GM19455 (cell line): ENCODE data around the gene MAGT1.
"Not testable (repeated sequence)": the region's sequence is repeated elsewhere in the genome, so short reads cannot be mapped to it uniquely, and the experiment has no call there.

Experiments
- ATAC-seq: cut with Tn5 transposase; IDR thresholded peaks from one replicate; pipeline ENCODE4 v1.9.1; 2021; ENCODE audit not compliant: unreplicated experiment

MAGT1 gene

DNA sequence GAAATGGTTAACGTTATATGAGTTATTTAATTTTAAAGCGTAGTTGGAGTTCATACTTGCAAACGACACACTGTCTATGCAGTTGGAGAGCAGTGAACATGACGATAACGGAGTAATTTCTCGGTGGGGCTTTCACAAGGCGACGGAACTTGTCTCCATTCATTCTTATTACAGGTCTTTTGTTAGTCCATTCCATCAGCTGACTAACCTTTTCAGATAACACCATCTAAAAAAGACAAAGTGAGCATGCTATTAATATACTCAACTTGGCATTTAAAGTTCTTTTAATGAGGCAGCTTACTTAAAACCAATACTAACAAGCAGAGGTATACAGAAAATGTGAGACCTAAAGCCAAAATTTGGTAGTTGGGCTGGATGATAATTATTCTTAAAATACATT, 19.9 kb downstream of the MAGT1 start:
- ATAC-seq = no peak

DNA sequence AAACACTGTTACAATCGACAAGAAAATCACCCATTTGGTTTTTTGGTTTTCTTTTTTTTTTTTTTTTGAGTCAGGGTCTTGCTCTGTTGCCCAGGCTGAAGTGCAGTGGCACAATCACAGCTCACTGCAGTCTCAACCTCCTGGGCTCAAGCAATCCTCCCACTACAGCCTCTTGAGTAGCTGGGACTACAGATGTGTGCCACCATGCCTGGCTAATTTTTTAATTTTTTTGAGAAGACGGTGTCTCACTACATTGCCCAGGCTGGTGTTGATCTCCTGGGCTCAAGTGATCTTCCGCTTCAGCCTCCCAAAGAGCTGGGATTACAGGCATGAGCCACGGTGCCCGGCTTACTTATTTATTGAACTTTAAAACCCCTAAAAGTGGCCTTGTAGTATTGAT, 63.7 kb downstream of the MAGT1 start:
- ATAC-seq = not testable (repeated sequence)

DNA sequence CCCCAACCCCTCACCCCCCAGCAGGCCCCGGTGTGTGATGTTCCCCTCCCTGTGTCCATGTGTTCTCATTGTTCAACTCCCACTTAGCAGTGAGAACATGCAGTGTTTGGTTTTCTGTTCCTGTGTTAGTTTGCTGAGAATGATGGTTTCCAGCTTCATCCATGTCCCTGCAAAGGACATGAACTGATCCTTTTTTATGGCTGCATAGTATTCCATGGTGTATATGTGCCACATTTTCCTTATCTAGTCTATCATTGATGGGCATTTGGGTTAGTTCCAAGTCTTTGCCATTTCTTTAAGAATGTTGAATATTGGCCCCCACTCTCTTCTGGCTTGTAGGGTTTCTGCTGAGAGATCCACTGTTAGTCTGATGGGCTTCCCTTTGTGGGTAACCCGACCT, 73.2 kb downstream of the MAGT1 start:
- ATAC-seq = not testable (repeated sequence)

DNA sequence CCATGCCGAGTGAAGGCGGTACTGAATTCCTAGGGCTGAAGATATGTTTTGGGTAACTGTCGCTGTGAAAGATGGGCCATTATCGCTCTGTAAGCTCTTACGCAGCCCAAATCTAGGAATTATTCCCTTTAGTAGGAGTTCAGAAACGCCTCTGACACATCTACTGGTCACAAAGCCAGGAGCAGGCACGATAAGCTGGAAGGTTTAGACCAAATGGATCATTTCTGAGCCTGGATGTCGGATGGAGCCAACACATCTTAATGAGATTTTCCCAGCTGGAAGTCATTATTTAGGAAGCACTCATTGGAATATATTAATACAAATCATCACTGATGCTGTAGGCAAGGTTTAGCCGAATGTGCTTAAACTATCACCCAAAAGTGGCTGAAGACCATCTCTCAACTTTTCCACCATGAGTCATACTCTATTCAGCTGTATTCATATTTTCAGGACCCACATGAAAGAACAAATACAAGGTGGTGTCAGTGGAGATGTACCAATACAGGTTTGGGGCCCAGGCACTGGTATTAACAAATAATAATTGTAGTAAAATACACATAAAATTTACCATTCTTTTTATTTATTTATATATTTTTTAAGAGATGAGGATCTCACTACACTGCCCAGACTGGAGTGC, 75.0 kb downstream of the MAGT1 start:
- no peak for ATAC-seq

DNA sequence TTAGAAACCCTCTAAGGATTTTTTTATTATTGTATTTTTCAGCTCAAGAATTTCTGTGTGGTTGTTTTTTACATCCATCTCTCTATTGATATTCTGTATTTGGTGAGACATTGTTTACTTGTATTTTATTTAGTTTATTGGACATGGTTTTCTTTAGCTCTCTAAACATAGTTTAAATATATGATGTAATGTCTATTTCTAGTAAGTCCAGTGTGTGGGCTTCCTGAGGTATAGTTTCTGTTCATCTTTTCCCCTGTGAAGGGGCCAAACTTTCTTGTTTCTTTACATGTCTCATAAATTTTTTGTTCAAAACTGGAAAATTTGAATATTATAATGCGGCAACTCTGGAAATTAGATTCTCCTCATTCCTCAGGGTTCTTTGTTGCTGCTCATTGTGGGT, 81.0 kb downstream of the MAGT1 start:
- ATAC-seq = no peak

DNA sequence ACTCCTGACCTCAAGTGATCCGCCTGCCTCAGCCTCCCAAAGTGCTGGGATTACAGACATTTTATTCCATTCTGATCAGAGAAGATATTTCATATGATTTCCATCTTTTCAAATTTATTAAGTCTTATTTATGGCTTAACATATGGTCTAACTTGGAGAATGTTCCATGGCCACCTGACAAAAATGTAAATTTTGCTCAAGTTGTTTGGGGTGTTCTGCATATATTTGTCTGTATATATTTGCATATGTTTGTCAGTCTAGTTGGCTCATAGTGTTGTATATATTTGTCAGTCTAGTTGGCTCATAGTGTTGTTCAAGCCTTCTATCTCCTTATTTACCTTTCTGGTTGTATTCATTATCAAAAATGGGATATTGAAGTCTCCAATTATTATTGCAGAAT, 93.0 kb downstream of the MAGT1 start:
- ATAC-seq = no peak

DNA sequence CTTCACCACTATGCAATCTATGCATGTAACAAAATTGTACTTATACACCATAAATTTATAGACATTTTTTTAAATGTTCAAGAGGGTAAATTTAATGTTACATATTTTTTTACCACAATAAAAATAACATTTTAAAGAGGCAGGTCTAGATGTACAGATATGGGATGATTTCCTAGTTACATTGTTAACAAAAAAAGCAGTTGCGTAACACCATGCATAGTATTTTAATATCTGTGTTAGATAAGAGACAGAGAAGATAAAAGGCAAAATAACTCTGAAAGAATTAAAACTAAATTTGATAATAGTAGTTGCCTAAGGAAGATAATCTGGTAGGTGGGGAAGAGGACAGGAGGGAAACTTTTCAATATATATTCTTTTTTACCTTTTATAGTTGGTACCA, 100.1 kb downstream of the MAGT1 start:
- ATAC-seq = no peak

DNA sequence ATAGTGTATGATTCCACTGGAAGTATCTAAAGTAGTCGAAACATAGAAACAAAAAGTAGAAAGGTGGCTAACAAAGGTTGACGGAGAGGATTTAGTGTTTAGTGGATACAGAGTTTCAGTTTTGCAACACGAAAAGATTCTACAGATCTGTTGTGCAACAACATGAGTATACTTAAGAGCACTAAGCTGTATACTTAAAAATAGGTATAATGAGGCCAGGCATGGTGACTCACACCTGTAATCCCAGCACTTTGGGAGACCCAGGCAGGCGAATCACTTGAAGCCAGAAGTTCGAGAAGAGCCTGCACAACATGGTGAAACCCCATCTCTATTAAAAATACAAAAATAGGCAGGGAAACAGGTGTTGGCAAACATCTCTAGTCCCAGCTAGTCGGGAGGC, 101.3 kb downstream of the MAGT1 start:
- no peak for ATAC-seq

DNA sequence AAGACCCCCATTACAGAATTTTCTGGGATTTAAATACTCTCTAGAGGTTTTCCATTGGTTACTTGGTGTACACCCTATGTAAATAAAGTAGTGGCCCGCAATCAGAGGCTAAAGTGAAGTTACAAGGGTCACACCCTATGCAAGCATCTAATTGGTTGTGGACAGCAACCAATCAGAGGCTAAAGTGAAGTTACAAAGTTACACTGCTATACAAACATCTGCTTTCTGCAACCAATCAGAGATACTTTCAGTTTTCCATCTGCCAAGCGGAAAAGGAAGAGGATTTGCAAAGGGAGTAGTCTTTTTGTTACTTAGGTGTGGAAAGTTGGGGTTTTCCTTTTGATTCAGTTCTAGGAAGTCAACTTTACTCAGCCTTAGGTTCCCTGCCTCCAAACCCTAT, 107.2 kb downstream of the MAGT1 start:
- ATAC-seq = no peak

DNA sequence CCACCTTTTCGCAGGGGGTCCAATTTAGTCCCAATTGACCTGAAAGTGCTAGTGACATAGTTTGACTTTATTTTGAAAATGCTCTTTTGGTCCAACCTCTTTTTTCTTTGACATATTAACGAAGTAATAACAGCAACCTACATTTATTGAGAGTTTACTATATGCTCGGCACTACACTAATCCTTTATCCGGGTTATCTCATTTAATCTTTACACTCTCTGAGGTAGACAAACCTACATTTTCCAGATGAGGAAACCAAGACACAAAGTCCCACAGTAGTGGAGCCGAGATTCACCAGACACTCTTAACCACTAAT, 108.9 kb downstream of the MAGT1 start:
- peak; percentile 17 for ATAC-seq

DNA sequence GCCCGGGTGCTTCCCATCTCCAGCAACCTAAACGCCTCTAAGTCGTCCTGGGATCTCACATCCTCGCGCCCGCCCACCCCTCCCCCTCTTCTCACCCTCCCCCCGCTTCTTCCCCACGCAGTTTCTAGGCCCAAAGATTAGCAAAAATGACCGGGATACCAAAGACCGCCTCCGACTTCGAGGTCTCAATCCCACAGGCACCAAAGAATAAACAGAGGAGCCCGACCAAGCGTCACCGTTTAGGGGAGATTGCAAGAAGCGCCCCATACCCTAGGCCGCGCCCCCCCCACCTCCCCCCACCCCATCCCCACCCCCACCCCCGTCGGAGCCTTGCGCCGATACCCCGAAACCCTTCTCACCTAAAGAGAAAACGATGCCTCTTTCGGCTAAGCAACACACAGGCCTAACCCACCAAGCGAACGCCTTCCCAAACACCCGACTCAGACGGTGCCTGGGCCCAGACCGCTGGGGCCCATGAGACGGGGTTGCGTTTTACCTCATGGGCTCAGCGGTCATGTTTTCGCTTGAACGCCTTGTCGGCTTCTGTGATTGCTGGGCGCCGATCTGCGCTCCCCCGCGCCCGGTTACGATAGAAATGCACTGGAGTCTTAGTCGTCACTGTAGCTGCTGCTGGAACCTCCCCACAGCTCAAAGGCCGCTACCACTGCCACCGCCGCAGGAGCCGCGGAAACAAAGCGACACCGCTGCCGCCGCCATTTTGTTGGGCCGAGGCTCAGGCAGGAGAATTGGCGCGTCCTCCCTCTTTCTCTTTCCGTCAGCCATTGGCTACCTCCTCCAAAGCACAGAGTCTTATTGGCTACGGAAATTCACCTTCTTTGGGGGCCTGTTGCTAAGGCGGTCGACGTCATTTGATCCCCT, 109.5 kb downstream of the MAGT1 start, which contains the start of gene ATRX:
Gene ATRX (minus strand): TSS at position 731 of the 879 bp plus-strand sequence. CDS start 215 bp downstream, at position 516.
- peak; percentile 89 for ATAC-seq

DNA sequence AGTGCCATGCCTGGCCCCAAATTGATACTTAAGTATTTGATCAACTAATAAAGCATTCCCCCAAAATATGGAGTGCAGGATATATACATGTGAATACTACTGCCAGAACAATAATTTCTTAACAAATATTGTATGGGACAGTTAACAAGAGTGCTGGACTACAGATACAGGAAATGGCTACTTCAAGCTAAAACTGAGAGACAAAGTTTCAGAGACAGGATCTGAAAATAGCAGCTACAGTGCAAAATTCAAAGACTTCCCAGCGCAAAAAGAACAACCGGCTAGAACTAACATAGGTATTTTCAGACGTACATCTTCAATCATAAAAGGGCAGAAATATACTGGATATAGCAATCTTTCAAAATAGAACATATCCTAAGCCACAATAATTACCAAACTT, 115.5 kb downstream of the MAGT1 start:
- ATAC-seq = no peak

DNA sequence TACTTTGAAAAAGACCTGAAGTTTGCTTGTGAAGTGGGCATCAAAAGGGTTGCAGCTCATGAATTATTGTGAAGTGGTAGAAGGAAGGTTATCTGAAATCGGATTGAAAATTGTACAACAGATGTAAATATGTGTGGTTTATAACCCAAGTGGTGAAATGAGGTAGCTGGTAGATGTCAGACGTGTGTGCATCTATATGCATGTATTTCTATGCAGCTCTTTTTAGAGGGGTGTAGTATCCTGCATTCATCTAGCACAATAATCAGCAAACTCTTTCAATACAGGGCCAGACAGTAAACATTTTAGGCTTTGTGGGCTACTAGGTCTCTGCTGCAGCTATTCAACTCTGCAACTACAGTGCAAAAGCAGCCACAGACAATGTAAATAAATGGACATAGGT, 118.6 kb downstream of the MAGT1 start:
- ATAC-seq = no peak
